GM19452 (cell line): ENCODE data around the gene ARHGEF12.

ENCODE experiments used
- ATAC-seq: cut with Tn5 transposase; IDR thresholded peaks from one replicate; pipeline ENCODE4 v1.9.1; 2021; ENCODE audit not compliant: unreplicated experiment

ARHGEF12 gene

GRCh38 chr11:120316880-120317688 lies 19.1 kb upstream of the ARHGEF12 start:
- no peak for ATAC-seq

- ATAC-seq = no peak
Observed at GRCh38 chr11:120317689-120318480, 18.3 kb upstream of the ARHGEF12 start.

DNA sequence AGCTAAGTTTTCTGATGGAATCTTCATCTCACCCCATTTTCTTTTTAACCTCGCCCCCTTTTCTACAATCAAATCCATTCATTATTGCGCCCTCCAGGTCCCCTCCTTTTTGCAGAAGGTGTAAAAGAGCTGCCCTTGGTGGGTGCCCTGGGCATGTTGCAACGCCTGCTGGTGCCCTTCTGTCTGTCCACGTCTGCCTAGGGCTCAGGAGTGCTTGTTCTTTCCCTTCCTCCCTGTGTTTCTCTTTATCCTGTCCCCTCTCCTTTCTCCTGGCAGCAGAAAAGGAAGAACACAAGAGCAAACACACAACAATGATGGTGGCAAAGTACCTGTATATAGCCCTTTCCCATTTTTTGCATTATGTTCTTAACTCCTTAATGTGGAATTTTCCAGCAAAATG lies 17.3 kb upstream of the ARHGEF12 start:
- no peak for ATAC-seq

GRCh38 chr11:120324932-120325810 lies 11.0 kb upstream of the ARHGEF12 start, which contains the start of gene TLCD5:
TLCD5 (plus strand) TSS chr11:120325299; CDS start chr11:120327442, 2,143 bp downstream.
- peak; percentile 47 for ATAC-seq

DNA sequence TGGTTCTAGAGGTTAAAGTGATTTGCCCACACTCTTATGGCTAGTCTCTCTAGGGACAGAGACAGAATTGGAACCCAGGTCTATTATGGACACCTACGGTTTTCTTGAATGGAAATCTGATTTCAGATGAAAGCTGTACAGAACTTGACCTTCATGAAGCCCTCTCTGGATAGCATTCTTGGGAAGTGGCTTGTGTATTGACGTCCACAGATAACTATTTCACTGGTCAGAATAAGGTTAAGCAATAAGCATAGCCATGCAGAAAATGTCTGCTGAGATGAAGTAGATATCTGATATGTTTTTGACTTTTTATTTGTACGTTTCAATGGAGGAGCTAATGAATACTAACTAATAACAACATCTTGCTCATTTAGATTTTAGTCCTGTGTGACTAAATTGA lies 10.0 kb upstream of the ARHGEF12 start:
- ATAC-seq = no peak

- ATAC-seq = no peak
Observed at GRCh38 chr11:120326845-120327281, 9.3 kb upstream of the ARHGEF12 start.

DNA sequence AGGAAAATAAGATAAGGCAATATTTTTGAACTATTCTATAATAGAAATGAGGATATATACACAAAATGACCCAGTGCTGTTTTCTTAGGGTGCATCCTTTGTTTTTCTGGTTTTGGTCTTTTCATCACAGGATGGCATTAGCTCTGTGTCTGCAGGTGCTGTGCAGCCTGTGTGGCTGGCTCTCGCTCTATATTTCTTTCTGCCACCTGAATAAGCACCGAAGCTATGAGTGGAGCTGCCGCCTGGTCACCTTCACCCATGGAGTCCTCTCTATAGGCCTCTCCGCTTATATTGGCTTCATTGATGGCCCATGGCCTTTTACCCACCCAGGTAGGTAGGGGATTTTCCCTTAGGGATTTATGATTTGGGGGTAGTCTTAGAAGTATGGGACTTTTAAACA lies 8.9 kb upstream of the ARHGEF12 start:
- no peak for ATAC-seq

DNA sequence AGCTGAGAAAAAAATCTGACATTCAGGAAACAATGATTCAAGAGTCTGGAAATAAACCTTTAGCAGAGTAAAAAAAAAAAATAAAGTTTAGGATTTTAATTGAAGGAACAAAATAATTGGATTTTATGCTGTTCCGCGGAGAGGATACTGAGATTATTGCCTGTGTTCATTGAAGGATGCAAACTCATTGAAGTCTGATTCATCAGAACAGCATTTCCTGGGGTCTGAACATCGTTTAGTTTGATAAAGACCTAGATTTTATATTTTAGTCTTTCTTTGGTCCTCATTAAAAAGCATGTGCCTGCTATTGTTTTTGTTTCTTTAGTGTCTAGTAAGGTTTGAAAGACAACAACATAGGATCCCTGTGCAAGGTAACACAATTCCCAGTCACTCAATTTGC lies 6.7 kb upstream of the ARHGEF12 start:
- ATAC-seq = no peak

- ATAC-seq = no peak
Observed at GRCh38 chr11:120330045-120330444, 6.2 kb upstream of the ARHGEF12 start.

- no peak for ATAC-seq
Observed at GRCh38 chr11:120331301-120331996, 4.8 kb upstream of the ARHGEF12 start.

- no peak for ATAC-seq
Observed at GRCh38 chr11:120332822-120333716, 3.1 kb upstream of the ARHGEF12 start.

DNA sequence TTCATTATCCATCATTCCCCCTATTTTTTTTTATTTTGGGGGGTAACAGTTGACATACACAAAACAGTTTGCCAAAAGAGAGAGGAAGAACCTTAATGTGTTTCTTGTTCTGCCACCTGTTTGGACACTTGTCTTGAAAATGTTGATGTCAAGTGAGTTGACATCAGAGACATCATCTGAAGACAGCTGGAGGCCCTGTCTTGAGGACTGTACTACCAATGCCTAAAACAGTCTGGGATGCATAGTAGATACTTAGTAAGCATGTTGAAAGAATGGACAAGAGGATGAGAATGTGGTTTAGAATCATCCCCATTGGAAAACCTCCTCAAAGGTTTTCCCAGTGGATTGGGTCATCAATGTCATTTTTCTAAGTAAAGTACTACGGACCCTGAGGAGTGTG lies 2.4 kb upstream of the ARHGEF12 start:
- ATAC-seq = no peak

DNA sequence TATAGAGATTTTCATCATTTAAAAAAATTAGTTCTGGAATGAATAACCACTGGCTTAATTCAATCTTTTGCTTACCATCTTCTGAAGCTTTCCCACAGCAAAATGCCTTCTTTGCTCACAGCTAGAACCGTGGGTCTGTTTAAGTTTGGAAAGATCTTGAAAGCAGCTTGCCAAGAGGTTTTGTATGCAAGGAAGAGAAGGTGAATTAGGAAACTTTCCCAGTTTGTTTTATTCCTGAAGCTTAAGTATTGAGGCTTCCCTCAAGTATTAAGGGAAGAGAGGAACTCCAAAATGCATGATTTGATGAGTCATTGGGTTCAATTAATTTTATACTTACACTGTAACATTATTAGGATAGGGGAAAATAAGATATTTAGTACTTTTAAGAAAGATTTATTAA lies 1.9 kb upstream of the ARHGEF12 start:
- ATAC-seq = no peak

DNA sequence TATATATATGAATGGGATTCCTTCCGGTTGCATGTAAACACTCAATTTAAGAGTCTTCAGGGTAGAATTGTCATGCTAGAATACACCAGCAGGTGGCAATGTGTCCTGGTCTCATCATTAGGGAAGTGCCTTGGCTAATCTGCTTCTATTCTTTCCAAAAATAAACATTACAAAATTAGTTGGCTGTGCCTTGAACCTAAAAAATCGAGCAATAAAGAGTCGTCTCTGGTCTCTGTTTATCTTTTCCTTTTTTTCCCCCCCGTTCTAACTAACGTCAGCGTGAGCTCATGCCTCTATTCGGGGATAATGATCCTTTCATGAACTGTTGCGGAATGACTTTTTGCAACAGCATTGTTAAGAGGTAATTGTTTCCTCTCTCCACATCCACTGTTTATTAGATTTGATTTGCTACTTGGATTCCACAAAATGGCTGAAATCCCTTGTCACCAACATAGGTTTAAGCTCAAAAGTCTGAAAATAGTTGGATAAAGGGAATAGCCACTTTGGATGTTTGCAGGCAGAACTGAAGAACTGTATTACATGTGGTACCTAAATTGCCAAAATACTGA lies 1.2 kb upstream of the ARHGEF12 start:
- ATAC-seq = no peak

GRCh38 chr11:120335556-120335907 lies 681 bp upstream of the ARHGEF12 start:
- peak; percentile 23 for ATAC-seq

- peak; percentile 35 for ATAC-seq
Observed at GRCh38 chr11:120336641-120337354, 585 bp downstream of the ARHGEF12 start.

GRCh38 chr11:120337355-120338106 lies 1.3 kb downstream of the ARHGEF12 start:
- ATAC-seq = no peak
